Esophagus squamous epithelium (tissue), 5 donors: Measurements from ENCODE around the gene QRSL1. TPM values are rescaled to one million over a fixed set of nuclear protein-coding genes. Genes with fewer than 3 reads are reported as not detected.

Experiments
- DNase-seq: peaks from one replicate; lab custom pipeline; 2025; lab: John Stamatoyannopoulos, UW
- H3K27ac ChIP-seq, 4 donors: fragments of 200-600 bp; sonication (generic); one replicate each; pipeline ENCODE4 v1.5.1; 2016 to 2019; ENCODE audit warnings: mild to moderate bottlenecking in 1 of 4
- H3K27me3 ChIP-seq, 4 donors: fragments of 200-600 bp; sonication (generic); 1 replicate in 3 of 4; 2 replicates in 1 of 4; pipeline versions ENCODE4 v1.5.1 to v1.6.0; 2017 to 2021; ENCODE audit warnings: antibody characterized with exemption in 1 of 4
- H3K36me3 ChIP-seq, 3 donors: fragments of 200-600 bp; sonication (generic); one replicate each; pipeline ENCODE4 v1.5.1; 2016 to 2019
- H3K4me1 ChIP-seq, 3 donors: fragments of 200-600 bp; sonication (generic); one replicate each; pipeline ENCODE4 v1.5.1; 2017 to 2019
- H3K4me3 ChIP-seq, 4 donors: fragments of 200-600 bp; sonication (generic); 1 replicate in 3 of 4; 2 replicates in 1 of 4; pipeline ENCODE4 v1.5.1; 2016 to 2019; ENCODE audit warnings: mild to moderate bottlenecking in 2 of 4, moderate library complexity in 1 of 4
- H3K9me3 ChIP-seq, 3 donors: fragments of 200-600 bp; sonication (generic); one replicate each; pipeline ENCODE4 v1.5.1; 2016 to 2019
- POLR2A ChIP-seq, 4 donors: fragments of 450-650 bp; IDR thresholded peaks; one replicate each; pipeline ENCODE4 v1.6.1; 2017; ENCODE audit warnings: antibody characterized with exemption in 4 of 4, mild to moderate bottlenecking in 4 of 4, moderate library complexity in 3 of 4
- WGBS, 2 donors: methylation state at CpG; one replicate each; pipeline ENCODE4 v1.1.5; 2018; 5-methylcytosine and 5-hydroxymethylcytosine counted together
- intact Hi-C: fragments of 100-400 bp; cut with DNase I; formaldehyde crosslinking; loops from one replicate; pipeline ENCODE4 v1.15.0; 2022
- total RNA-seq, 4 donors: library from RNA; depleted of rRNA; stranded (reverse); fragments of >200 nt; gene quantifications; one replicate each; pipeline ENCODE4 v1.1.0, GENCODE V29; 2016
- TF ChIP-seq, protein P1 (sequence below), 6 experiments: fragments of 450-650 bp in 4 of 6; fragments of 200-600 bp in 2 of 6; sonication (generic) in 2 of 6; IDR thresholded peaks; one replicate each; pipeline ENCODE4 v1.5.1; 2016 to 2019; ENCODE audit warnings: antibody characterized with exemption in 6 of 6, mild to moderate bottlenecking in 4 of 6, moderate library complexity in 4 of 6
- donor health status: DM: yes; HTN: yes; CAD: no.

The QRSL1 gene
- total RNA-seq, 4 donors from 2014 or later, result 4.8 to 11.1 (median 9.3) TPM

GRCh38 chr6:106671651-106672050, 42.3 kb downstream of the QRSL1 start:
- no peak for TF ChIP-seq POLR2A (IDR thresholded peaks at IDR 0.05)
- TF ChIP-seq, protein P1, sequence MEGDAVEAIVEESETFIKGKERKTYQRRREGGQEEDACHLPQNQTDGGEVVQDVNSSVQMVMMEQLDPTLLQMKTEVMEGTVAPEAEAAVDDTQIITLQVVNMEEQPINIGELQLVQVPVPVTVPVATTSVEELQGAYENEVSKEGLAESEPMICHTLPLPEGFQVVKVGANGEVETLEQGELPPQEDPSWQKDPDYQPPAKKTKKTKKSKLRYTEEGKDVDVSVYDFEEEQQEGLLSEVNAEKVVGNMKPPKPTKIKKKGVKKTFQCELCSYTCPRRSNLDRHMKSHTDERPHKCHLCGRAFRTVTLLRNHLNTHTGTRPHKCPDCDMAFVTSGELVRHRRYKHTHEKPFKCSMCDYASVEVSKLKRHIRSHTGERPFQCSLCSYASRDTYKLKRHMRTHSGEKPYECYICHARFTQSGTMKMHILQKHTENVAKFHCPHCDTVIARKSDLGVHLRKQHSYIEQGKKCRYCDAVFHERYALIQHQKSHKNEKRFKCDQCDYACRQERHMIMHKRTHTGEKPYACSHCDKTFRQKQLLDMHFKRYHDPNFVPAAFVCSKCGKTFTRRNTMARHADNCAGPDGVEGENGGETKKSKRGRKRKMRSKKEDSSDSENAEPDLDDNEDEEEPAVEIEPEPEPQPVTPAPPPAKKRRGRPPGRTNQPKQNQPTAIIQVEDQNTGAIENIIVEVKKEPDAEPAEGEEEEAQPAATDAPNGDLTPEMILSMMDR (IDR thresholded peaks at IDR 0.05), result no peak
- Histone ChIP-seq H3K9me3 (no peaks in the 10 kb centered on the region), H3K27ac (no peak overlapping the region), H3K4me1 (no peaks in the 10 kb centered on the region), H3K36me3 (peaks cover 0 to 4% (median 0%) of the 10 kb centered on the region in 3 donors), H3K27me3 (no peaks in the 10 kb centered on the region), H3K4me3 (no peak overlapping the region)
- intact Hi-C loops, result no loop called here
- no peak for DNase-seq
- WGBS, 2 donors, result 85 to 88% methylated on average over 3 of the region's 3 CpGs

DNA sequence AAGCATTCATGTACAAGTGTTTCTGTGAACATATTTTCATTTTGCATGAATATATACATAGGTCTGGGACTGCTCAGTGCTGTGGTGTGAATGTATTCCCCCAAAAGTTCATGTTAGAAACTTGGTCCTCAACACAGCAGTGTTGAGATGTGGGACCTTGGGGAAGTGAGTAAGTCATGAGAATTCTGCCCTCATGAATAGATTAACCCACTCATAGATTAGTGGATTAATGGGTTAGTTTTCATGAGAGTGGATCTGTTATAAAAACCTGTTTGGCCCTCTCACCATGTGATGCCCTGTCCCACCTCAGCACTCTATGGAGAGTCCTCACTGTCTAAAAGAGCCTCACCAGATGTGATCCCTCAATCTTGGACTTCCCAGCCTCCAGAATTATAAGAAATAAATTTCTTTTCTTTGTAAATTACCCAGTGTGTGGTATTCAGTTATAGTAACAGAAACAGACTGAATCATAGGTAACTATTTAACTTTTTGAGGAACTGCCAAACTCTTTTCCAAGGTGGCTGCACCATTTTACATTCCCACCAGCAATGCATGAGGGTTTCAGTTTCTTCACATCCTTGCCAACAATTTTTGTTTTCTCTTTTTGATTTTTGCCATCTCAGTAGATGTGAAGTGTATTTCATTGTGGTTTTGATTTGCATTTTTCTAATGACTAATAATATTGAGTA, 45.3 kb downstream of the QRSL1 start:
- H3K36me3 ChIP-seq, result no peaks in the 10 kb centered on the region
- H3K27me3 ChIP-seq, result no peaks in the 10 kb centered on the region
- no peak overlapping the region for H3K27ac ChIP-seq
- H3K4me1 ChIP-seq, result peaks cover 0 to 7% (median 0%) of the 10 kb centered on the region in 3 donors
- no peak overlapping the region for H3K4me3 ChIP-seq
- TF ChIP-seq, protein P1 (IDR thresholded peaks at IDR 0.05), result no peak
- no peak for TF ChIP-seq POLR2A (IDR thresholded peaks at IDR 0.05)
- intact Hi-C loops, result no loop called here
- H3K9me3 ChIP-seq, result no peaks in the 10 kb centered on the region
- DNase-seq, result no peak

DNA sequence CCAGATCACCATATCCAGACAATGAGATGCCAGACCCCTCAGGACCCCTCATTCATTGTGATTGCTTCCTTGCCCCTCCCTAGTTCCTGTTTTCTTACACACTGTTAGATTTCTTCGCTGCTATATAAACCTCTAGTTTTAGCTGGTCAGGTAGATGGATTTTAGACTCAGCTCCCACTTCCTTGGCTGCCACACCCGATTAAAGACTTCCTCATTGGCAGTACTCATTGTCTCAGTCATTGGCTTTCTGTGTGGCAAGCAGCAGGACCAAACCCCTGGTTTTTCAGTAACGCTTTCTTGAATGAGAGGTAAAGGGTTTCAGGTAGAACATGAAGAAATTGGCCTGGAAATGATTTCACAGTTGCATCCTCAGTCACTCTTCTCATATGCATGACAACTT, 47.9 kb downstream of the QRSL1 start:
- Histone ChIP-seq H3K4me3 (no peak overlapping the region), H3K27ac (no peak overlapping the region), H3K36me3 (no peaks in the 10 kb centered on the region), H3K27me3 (no peaks in the 10 kb centered on the region), H3K4me1 (peaks cover 0 to 7% (median 0%) of the 10 kb centered on the region in 3 donors), H3K9me3 (no peaks in the 10 kb centered on the region)
- intact Hi-C loops, result no loop called here
- TF ChIP-seq, protein P1 (IDR thresholded peaks at IDR 0.05), result no peak
- TF ChIP-seq POLR2A (IDR thresholded peaks at IDR 0.05), result no peak
- WGBS, 2 donors, result 61 to 73% methylated on average over 3 of the region's 3 CpGs
- no peak for DNase-seq

DNA sequence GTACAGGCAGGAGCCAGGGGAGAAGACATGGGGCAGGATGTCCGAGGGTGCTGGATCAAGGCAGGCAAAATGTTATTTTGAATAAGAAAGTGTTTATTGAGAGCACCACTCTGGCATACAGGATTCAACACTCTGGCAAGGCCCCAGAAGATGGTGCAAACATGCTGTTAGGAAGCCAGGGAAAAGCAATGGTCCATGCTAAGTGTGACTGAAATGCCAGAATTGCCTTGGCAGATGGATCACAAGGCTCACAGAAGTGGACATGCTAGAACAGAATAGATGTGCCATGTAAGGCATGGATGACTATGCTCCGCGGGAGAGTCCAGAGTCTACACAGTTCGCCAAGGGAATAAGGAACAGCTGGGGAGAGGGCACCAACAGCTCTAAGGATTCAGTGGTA, 54.6 kb downstream of the QRSL1 start:
- intact Hi-C loops, result no loop called here
- H3K27me3 ChIP-seq, result no peaks in the 10 kb centered on the region
- no peaks in the 10 kb centered on the region for H3K4me1 ChIP-seq
- DNase-seq, result no peak
- H3K27ac ChIP-seq, result no peak overlapping the region
- 49 to 79% methylated on average over 4 of the region's 4 CpGs for WGBS, 2 donors
- H3K9me3 ChIP-seq, result no peaks in the 10 kb centered on the region
- TF ChIP-seq, protein P1 (IDR thresholded peaks at IDR 0.05), result no peak
- TF ChIP-seq POLR2A (IDR thresholded peaks at IDR 0.05), result no peak
- H3K4me3 ChIP-seq, result no peak overlapping the region
- H3K36me3 ChIP-seq, result no peaks in the 10 kb centered on the region

DNA sequence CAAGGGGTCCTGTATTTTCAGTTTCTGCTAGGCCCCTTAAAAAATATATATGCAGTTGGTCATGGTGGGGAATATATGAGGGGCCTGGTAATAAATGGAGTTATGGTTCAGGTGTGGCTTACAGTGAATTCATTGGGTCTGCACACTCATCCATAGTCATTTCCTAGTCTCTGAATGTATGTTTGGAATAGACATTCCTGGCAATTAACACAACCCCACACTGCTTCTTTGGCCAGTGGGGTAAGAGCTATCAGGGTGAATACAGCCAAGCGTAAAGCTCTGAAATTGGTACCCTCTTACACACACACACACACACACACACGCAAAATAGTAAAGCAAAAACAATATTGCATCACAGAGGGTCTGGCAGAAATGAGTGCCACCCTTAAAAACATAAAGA, 56.5 kb downstream of the QRSL1 start:
- intact Hi-C loops, result no loop called here
- WGBS, 2 donors, result 85 to 92% methylated on average over 2 of the region's 2 CpGs
- Histone ChIP-seq H3K27me3 (no peaks in the 10 kb centered on the region), H3K27ac (no peak overlapping the region), H3K9me3 (no peaks in the 10 kb centered on the region), H3K4me3 (no peak overlapping the region), H3K4me1 (no peaks in the 10 kb centered on the region), H3K36me3 (no peaks in the 10 kb centered on the region)
- TF ChIP-seq, protein P1 (IDR thresholded peaks at IDR 0.05), result no peak
- no peak for TF ChIP-seq POLR2A (IDR thresholded peaks at IDR 0.05)
- DNase-seq, result no peak
